OCI-LY7 (cell line): Measurements from ENCODE around the gene FLNC.

Source experiments
- CTCF ChIP-seq: fragments of 200-600 bp; sonication (generic); conservative IDR thresholded peaks from 2 replicates; pipeline ENCODE4 v1.5.1; 2014; ENCODE audit warnings: mild to moderate bottlenecking, antibody characterized with exemption, low read length, moderate library complexity, mixed read lengths
- EZH2phosphoT487 ChIP-seq: fragments of 200-600 bp; sonication (generic); IDR thresholded peaks from 2 replicates; pipeline ENCODE4 v1.6.1; 2018; ENCODE audit warnings: low read depth, borderline replicate concordance, mild to moderate bottlenecking, mixed run types, antibody characterized with exemption, low read length, moderate library complexity, mixed read lengths

GRCh38 chr7:128827248-128827958 lies 2.8 kb upstream of the FLNC start:
- TF ChIP-seq CTCF (no peak), EZH2phosphoT487 (no peak)
